Endodermal cell (in vitro differentiated cells): ENCODE measurements around the gene CEP164. TPM values are rescaled to one million over a fixed set of nuclear protein-coding genes. Genes with fewer than 3 reads are reported as not detected.

Source experiments
- DNase-seq: peaks from one replicate; pipeline ENCODE4 v3.0.0-alpha.2; 2017
- H3K27ac ChIP-seq: 2 replicates; pipeline ENCODE4 v1.5.1; 2013; ENCODE audit warnings: mild to moderate bottlenecking, low read depth, low read length, moderate library complexity
- H3K27me3 ChIP-seq: 2 replicates; pipeline ENCODE4 v1.6.1; 2013; ENCODE audit warnings: mild to moderate bottlenecking, low read length, moderate library complexity; ENCODE audit not compliant: insufficient read depth, control insufficient read depth, poor library complexity, severe bottlenecking
- H3K36me3 ChIP-seq: 2 replicates; pipeline ENCODE4 v1.7.0; 2013; ENCODE audit warnings: mild to moderate bottlenecking, low read length, moderate library complexity; ENCODE audit not compliant: control insufficient read depth, insufficient read depth
- H3K4me1 ChIP-seq: one replicate; pipeline ENCODE4 v1.7.0; 2013; ENCODE audit warnings: low read length; ENCODE audit not compliant: control insufficient read depth, insufficient read depth
- H3K4me3 ChIP-seq: 2 replicates; pipeline ENCODE4 v1.5.1; 2013; ENCODE audit warnings: mild to moderate bottlenecking, low read length, moderate library complexity
- H3K9ac ChIP-seq: 2 replicates; pipeline ENCODE4 v1.6.1; 2013; ENCODE audit warnings: mild to moderate bottlenecking, low read length, moderate library complexity; ENCODE audit not compliant: poor library complexity, severe bottlenecking; ENCODE audit errors: extremely low read depth
- H3K9me3 ChIP-seq: 2 replicates; pipeline ENCODE4 v1.6.1; 2013; ENCODE audit warnings: mild to moderate bottlenecking, low read length, moderate library complexity; ENCODE audit not compliant: control insufficient read depth
- H3K27ac Mint-ChIP-seq: 2 replicates; pipeline ENCODE4 v1.8.0; 2020; ENCODE audit warnings: mixed read lengths
- H3K27me3 Mint-ChIP-seq: 2 replicates; pipeline ENCODE4 v1.8.0; 2021; ENCODE audit warnings: mild to moderate bottlenecking, mixed read lengths; ENCODE audit not compliant: insufficient read depth
- H3K36me3 Mint-ChIP-seq: 2 replicates; pipeline ENCODE4 v1.8.0; 2020; ENCODE audit warnings: low read depth, mixed read lengths
- H3K4me1 Mint-ChIP-seq: 2 replicates; pipeline ENCODE4 v1.8.0; 2020; ENCODE audit warnings: mixed read lengths
- H3K4me3 Mint-ChIP-seq: 2 replicates; pipeline ENCODE4 v1.8.0; 2020; ENCODE audit warnings: mild to moderate bottlenecking, moderate library complexity, mixed read lengths
- H3K9me3 Mint-ChIP-seq: 2 replicates; pipeline ENCODE4 v1.8.0; 2020; ENCODE audit warnings: mild to moderate bottlenecking, mixed read lengths
- CTCF ChIP-seq: fragments of 200-600 bp; sonication (generic); conservative IDR thresholded peaks from 2 replicates; pipeline ENCODE4 v1.5.0; 2021; ENCODE audit warnings: antibody characterized with exemption, mild to moderate bottlenecking
- WGBS, 2 experiments: methylation state at CpG; one replicate each; pipeline versions ENCODE4 v1.1.5 to v1.1.7; 2013; ENCODE audit warnings: missing lambda C conversion rate in 2 of 2, mixed read lengths in 1 of 2; ENCODE audit not compliant: insufficient coverage in 1 of 2, insufficient read length in 1 of 2; 5-methylcytosine and 5-hydroxymethylcytosine counted together
- total RNA-seq, 2 donors: library from RNA; stranded (reverse); fragmentation: NEBNext Ultra II Directional in 1 of 2; extraction: Animal tissue kit (Norgen Biotek cat#: 25700) in 1 of 2; gene quantifications; 2 replicates in 1 of 2; 3 replicates in 1 of 2; pipeline ENCODE4 v1.2.1, GENCODE V29; 2021

The CEP164 gene
- total RNA-seq, 2 donors from 2014 or later = 32.7 to 33.6 TPM

GRCh38 chr11:117302228-117302627, 25.4 kb upstream of the CEP164 start:
- H3K4me1 ChIP-seq = peaks cover 29% of the 10 kb centered on the region
- H3K9me3 ChIP-seq = no peaks in the 10 kb centered on the region
- H3K4me3 Mint-ChIP-seq = no peak overlapping the region
- no peak overlapping the region for H3K27ac Mint-ChIP-seq
- no peak for DNase-seq
- 81 to 93% methylated on average over 3 to 7 of the region's 7 CpGs for WGBS, 2 experiments
- peaks cover 1% of the 10 kb centered on the region for H3K27me3 Mint-ChIP-seq
- no peak for TF ChIP-seq CTCF
- no peaks in the 10 kb centered on the region for H3K9me3 Mint-ChIP-seq
- no peak overlapping the region for H3K9ac ChIP-seq
- H3K36me3 Mint-ChIP-seq = peaks cover 2% of the 10 kb centered on the region
- H3K27me3 ChIP-seq = no peaks in the 10 kb centered on the region
- no peak overlapping the region for H3K4me3 ChIP-seq
- H3K27ac ChIP-seq = no peak overlapping the region
- H3K36me3 ChIP-seq = peaks cover 6% of the 10 kb centered on the region
- H3K4me1 Mint-ChIP-seq = peaks cover 42% of the 10 kb centered on the region

GRCh38 chr11:117303101-117303500, 24.6 kb upstream of the CEP164 start:
- peaks cover 29% of the 10 kb centered on the region for H3K4me1 ChIP-seq
- 72 to 75% methylated on average over 4 of the region's 4 CpGs for WGBS, 2 experiments
- peaks cover 2% of the 10 kb centered on the region for H3K36me3 Mint-ChIP-seq
- H3K4me1 Mint-ChIP-seq = peaks cover 42% of the 10 kb centered on the region
- no peak overlapping the region for H3K27ac Mint-ChIP-seq
- H3K9ac ChIP-seq = no peak overlapping the region
- H3K9me3 Mint-ChIP-seq = no peaks in the 10 kb centered on the region
- no peak overlapping the region for H3K27ac ChIP-seq
- no peaks in the 10 kb centered on the region for H3K27me3 ChIP-seq
- no peak for DNase-seq
- no peak for TF ChIP-seq CTCF
- H3K36me3 ChIP-seq = peaks cover 6% of the 10 kb centered on the region
- peaks cover 1% of the 10 kb centered on the region for H3K27me3 Mint-ChIP-seq
- no peak overlapping the region for H3K4me3 ChIP-seq
- no peaks in the 10 kb centered on the region for H3K9me3 ChIP-seq
- no peak overlapping the region for H3K4me3 Mint-ChIP-seq

- H3K4me3 Mint-ChIP-seq = no peak overlapping the region
- H3K36me3 Mint-ChIP-seq = no peaks in the 10 kb centered on the region
- no peak for DNase-seq
- peaks cover 42% of the 10 kb centered on the region for H3K4me1 Mint-ChIP-seq
- peaks cover 1% of the 10 kb centered on the region for H3K27me3 Mint-ChIP-seq
- H3K9me3 ChIP-seq = no peaks in the 10 kb centered on the region
- peaks cover 6% of the 10 kb centered on the region for H3K36me3 ChIP-seq
- H3K27ac Mint-ChIP-seq = no peak overlapping the region
- H3K9me3 Mint-ChIP-seq = no peaks in the 10 kb centered on the region
- TF ChIP-seq CTCF = no peak
- 88 to 89% methylated on average over 3 to 4 of the region's 5 CpGs for WGBS, 2 experiments
- H3K27me3 ChIP-seq = no peaks in the 10 kb centered on the region
- H3K4me1 ChIP-seq = peaks cover 29% of the 10 kb centered on the region
- H3K4me3 ChIP-seq = no peak overlapping the region
- no peak overlapping the region for H3K27ac ChIP-seq
- no peak overlapping the region for H3K9ac ChIP-seq
These were observed 23.9 kb upstream of the CEP164 start for GRCh38 chr11:117303646-117304315.
